H1 (cell line): ENCODE measurements around the gene SQOR. TPM values are rescaled to one million over a fixed set of nuclear protein-coding genes. Genes with fewer than 3 reads are reported as not detected.
A peak's percentile ranks its signal among the peaks of the same experiment; 100 is the strongest.

ENCODE experiments used
- CTCF ChIA-PET: fragments of 300-600 bp; sonication (Branson Sonifier 250); formaldehyde crosslinking; loops from one replicate; lab custom pipeline; 2021; ENCODE audit not compliant: partially characterized antibody; lab: Charles Lee
- POLR2A ChIA-PET: fragments of 300-600 bp; sonication (Branson Sonifier 250); formaldehyde crosslinking; loops from one replicate; lab custom pipeline; 2021; ENCODE audit warnings: inconsistent platforms; ENCODE audit not compliant: partially characterized antibody; lab: Charles Lee
- DNase-seq, 2 experiments: peaks; one replicate each; pipeline versions ENCODE4 v3.0.0 to v3.0.0-alpha.2; 2010 to 2022; ENCODE audit warnings: low spot score in 2 of 2, low read depth in 1 of 2, mixed read lengths in 1 of 2
- FAIRE-seq: peaks from 2 replicates; lab custom pipeline; 2011; peaks lifted over from hg19 to GRCh38; lab: Jason Lieb, UNC
- H2AFZ ChIP-seq: 2 replicates; pipeline ENCODE4 v1.8.1; 2012; ENCODE audit warnings: low read length, inconsistent platforms
- H2AK5ac ChIP-seq: 2 replicates; pipeline ENCODE4 v1.6.1; 2013; ENCODE audit warnings: low read depth, low read length
- H2BK120ac ChIP-seq: replicated peaks from 2 replicates; pipeline ENCODE3; 2013; ENCODE audit warnings: low read depth, low read length, inconsistent platforms
- H2BK12ac ChIP-seq: 2 replicates; pipeline ENCODE4 v1.6.1; 2013; ENCODE audit warnings: low read depth, low read length
- H2BK15ac ChIP-seq: 2 replicates; pipeline ENCODE4 v1.6.1; 2013; ENCODE audit warnings: low read length
- H2BK20ac ChIP-seq: 2 replicates; pipeline ENCODE4 v1.6.1; 2013; ENCODE audit warnings: low read length
- H2BK5ac ChIP-seq: 2 replicates; pipeline ENCODE4 v1.6.1; 2013; ENCODE audit warnings: low read depth, low read length
- H3K14ac ChIP-seq: 2 replicates; pipeline ENCODE4 v1.6.1; 2013; ENCODE audit warnings: inconsistent platforms; ENCODE audit not compliant: insufficient read length
- H3K18ac ChIP-seq: 2 replicates; pipeline ENCODE4 v1.6.1; 2013; ENCODE audit warnings: low read length; ENCODE audit errors: extremely low read depth
- H3K23ac ChIP-seq: 2 replicates; pipeline ENCODE4 v1.6.1; 2013; ENCODE audit warnings: inconsistent platforms; ENCODE audit not compliant: insufficient read length
- H3K23me2 ChIP-seq: 2 replicates; pipeline ENCODE4 v1.6.1; 2013; ENCODE audit warnings: low read depth, low read length
- H3K27ac ChIP-seq: 2 replicates; pipeline ENCODE4 v1.6.1; 2011; ENCODE audit warnings: low read depth, low read length, inconsistent platforms
- H3K27me3 ChIP-seq, 4 experiments: replicated peaks in 1 of 4; 1 replicate in 1 of 4; 2 replicates in 3 of 4; pipeline versions ENCODE4 v1.6.1 to v1.8.1; 2011 to 2013; ENCODE audit warnings: low read length in 3 of 4, mild to moderate bottlenecking in 3 of 4, inconsistent platforms in 2 of 4, mixed read lengths in 2 of 4, moderate library complexity in 1 of 4; ENCODE audit not compliant: control insufficient read depth in 3 of 4, insufficient read depth in 3 of 4; ENCODE audit errors: extremely low read depth in 1 of 4
- H3K36me3 ChIP-seq, 4 experiments: 2 replicates each; pipeline versions ENCODE4 v1.6.1 to v1.8.1; 2011 to 2013; ENCODE audit warnings: mild to moderate bottlenecking in 4 of 4, low read length in 3 of 4, moderate library complexity in 2 of 4, control low read depth in 1 of 4, inconsistent platforms in 1 of 4; ENCODE audit not compliant: insufficient read depth in 4 of 4, control insufficient read depth in 2 of 4
- H3K4ac ChIP-seq: replicated peaks from 2 replicates; pipeline ENCODE3; 2013; ENCODE audit warnings: low read length, low read depth, mixed read lengths, inconsistent platforms; ENCODE audit not compliant: insufficient read length
- H3K4me1 ChIP-seq, 4 experiments: replicated peaks in 1 of 4; 1 replicate in 1 of 4; 2 replicates in 3 of 4; pipeline versions ENCODE4 v1.6.1 to v1.8.1; 2011 to 2013; ENCODE audit warnings: low read length in 3 of 4, inconsistent platforms in 2 of 4, mixed read lengths in 1 of 4; ENCODE audit not compliant: insufficient read depth in 4 of 4, control insufficient read depth in 3 of 4
- H3K4me2 ChIP-seq, 2 experiments: 2 replicates each; pipeline versions ENCODE4 v1.6.1 to v1.8.1; 2011 to 2013; ENCODE audit warnings: low read depth in 2 of 2, low read length in 2 of 2, control low read depth in 1 of 2, inconsistent platforms in 1 of 2, mild to moderate bottlenecking in 1 of 2; ENCODE audit not compliant: insufficient read depth in 1 of 2
- H3K4me3 ChIP-seq, 4 experiments: fragments of 200-600, 300-600 bp in 1 of 4; sonication (generic), shearing (Covaris generic), sonication (Bioruptor Twin) in 1 of 4; 2 replicates each; pipeline versions ENCODE4 v1.5.1 to v1.8.1; 2011 to 2016; ENCODE audit warnings: low read length in 4 of 4, low read depth in 3 of 4, control low read depth in 2 of 4, inconsistent platforms in 2 of 4, mild to moderate bottlenecking in 2 of 4, mixed read lengths in 1 of 4, moderate library complexity in 1 of 4; ENCODE audit not compliant: insufficient read depth in 2 of 4; ENCODE audit errors: extremely low read depth in 1 of 4
- H3K56ac ChIP-seq: replicated peaks from 2 replicates; pipeline ENCODE3; 2013; ENCODE audit warnings: low read depth, mild to moderate bottlenecking, mixed read lengths, low read length, inconsistent platforms; ENCODE audit not compliant: insufficient read length
- H3K79me1 ChIP-seq: 2 replicates; pipeline ENCODE4 v1.6.1; 2013; ENCODE audit warnings: low read depth, low read length, control low read depth
- H3K79me2 ChIP-seq, 2 experiments: 2 replicates each; pipeline versions ENCODE4 v1.6.1 to v1.8.1; 2012 to 2013; ENCODE audit warnings: low read length in 2 of 2, mild to moderate bottlenecking in 2 of 2, inconsistent platforms in 1 of 2; ENCODE audit not compliant: insufficient read depth in 2 of 2, control insufficient read depth in 1 of 2
- H3K9ac ChIP-seq, 4 experiments: replicated peaks in 1 of 4; 1 replicate in 1 of 4; 2 replicates in 3 of 4; pipeline versions ENCODE4 v1.6.1 to v1.8.1; 2011 to 2013; ENCODE audit warnings: low read depth in 3 of 4, low read length in 3 of 4, control low read depth in 2 of 4, mild to moderate bottlenecking in 2 of 4, moderate library complexity in 2 of 4, inconsistent platforms in 1 of 4; ENCODE audit errors: extremely low read depth in 1 of 4
- H3K9me3 ChIP-seq, 2 experiments: 2 replicates each; pipeline versions ENCODE4 v1.6.1 to v1.8.1; 2012 to 2013; ENCODE audit warnings: mild to moderate bottlenecking in 2 of 2, moderate library complexity in 2 of 2, control low read depth in 1 of 2, inconsistent platforms in 1 of 2, low read depth in 1 of 2, low read length in 1 of 2, mixed read lengths in 1 of 2; ENCODE audit not compliant: insufficient read depth in 2 of 2
- H4K20me1 ChIP-seq, 2 experiments: replicated peaks in 1 of 2; 2 replicates each; pipeline versions ENCODE3 to v1.8.1; 2011 to 2013; ENCODE audit warnings: inconsistent platforms in 2 of 2, low read length in 2 of 2, mild to moderate bottlenecking in 1 of 2; ENCODE audit not compliant: insufficient read depth in 2 of 2, control insufficient read depth in 1 of 2
- H4K5ac ChIP-seq: 2 replicates; pipeline ENCODE4 v1.6.1; 2013; ENCODE audit warnings: low read length, low read depth, mixed read lengths, inconsistent platforms; ENCODE audit not compliant: insufficient read length
- H4K8ac ChIP-seq: 2 replicates; pipeline ENCODE4 v1.8.0; 2013; ENCODE audit warnings: mild to moderate bottlenecking, moderate library complexity, low read length, inconsistent platforms; ENCODE audit not compliant: insufficient read depth; ENCODE audit errors: extremely low read depth
- H4K91ac ChIP-seq: replicated peaks from 2 replicates; pipeline ENCODE3; 2013; ENCODE audit warnings: low read length, mixed read lengths, inconsistent platforms; ENCODE audit not compliant: insufficient read length
- BCL11A ChIP-seq, 2 experiments: IDR thresholded peaks; one replicate each; pipeline ENCODE4 v1.6.1; 2011; ENCODE audit warnings: low read depth in 2 of 2, low read length in 2 of 2, mild to moderate bottlenecking in 2 of 2
- CBX8 ChIP-seq: fragments of 300-800, 300-1000 bp; sonication (generic); IDR thresholded peaks from 2 replicates; pipeline ENCODE4 v1.7.1; 2016; ENCODE audit warnings: low read depth, low read length, borderline replicate concordance
- CEBPB ChIP-seq: IDR thresholded peaks from 2 replicates; pipeline ENCODE4 v1.6.1; 2012; ENCODE audit warnings: low read depth, low read length
- CHD2 ChIP-seq: IDR thresholded peaks from 2 replicates; pipeline ENCODE4 v1.6.1; 2012; ENCODE audit warnings: low read length, improper control_type of control experiment
- EGR1 ChIP-seq: IDR thresholded peaks from 2 replicates; pipeline ENCODE4 v1.6.1; 2011; ENCODE audit warnings: low read depth, low read length, borderline replicate concordance
- FOSL1 ChIP-seq: IDR thresholded peaks from 2 replicates; pipeline ENCODE4 v1.6.1; 2011; ENCODE audit warnings: mild to moderate bottlenecking, low read depth, low read length, moderate library complexity; ENCODE audit not compliant: insufficient read depth
- GTF2F1 ChIP-seq: IDR thresholded peaks from 2 replicates; pipeline ENCODE4 v1.6.1; 2012; ENCODE audit warnings: low read depth, low read length, improper control_type of control experiment, borderline replicate concordance
- NRF1 ChIP-seq: IDR thresholded peaks from 2 replicates; pipeline ENCODE4 v1.6.1; 2011; ENCODE audit warnings: mild to moderate bottlenecking, low read depth, low read length, improper control_type of control experiment
- PHF8 ChIP-seq: fragments of 200-600 bp; sonication (generic); conservative IDR thresholded peaks from 2 replicates; pipeline ENCODE4 v1.7.1; 2012; ENCODE audit warnings: low read depth, mild to moderate bottlenecking, inconsistent platforms, low read length, moderate library complexity
- SAP30 ChIP-seq: fragments of 300-600 bp; sonication (generic); IDR thresholded peaks from 2 replicates; pipeline ENCODE4 v1.7.1; 2012; ENCODE audit warnings: low read length, moderate library complexity, mild to moderate bottlenecking, inconsistent platforms; ENCODE audit not compliant: insufficient read depth, insufficient replicate concordance
- TEAD4 ChIP-seq: IDR thresholded peaks from 2 replicates; pipeline ENCODE4 v1.6.1; 2012; ENCODE audit warnings: low read depth, low read length, inconsistent platforms, mixed read lengths
- WGBS, 2 experiments: shearing (Covaris generic) in 1 of 2; methylation state at CpG; one replicate each; pipeline versions ENCODE4 v1.1.6 to v1.1.7; 2013 to 2015; ENCODE audit warnings: low lambda C conversion rate in 2 of 2, mixed read lengths in 2 of 2, inconsistent platforms in 1 of 2, low coverage in 1 of 2, missing lambda C conversion rate in 1 of 2; ENCODE audit not compliant: insufficient replicate concordance in 2 of 2, insufficient coverage in 1 of 2, insufficient read length in 1 of 2; ENCODE audit errors: extremely low coverage in 1 of 2, missing lambda C conversion rate in 1 of 2; 5-methylcytosine and 5-hydroxymethylcytosine counted together
- polyA plus RNA-seq, 7 experiments: library from polyadenylated mRNA; depleted of rRNA in 3 of 7; stranded (reverse) in 5 of 7; unstranded in 2 of 7; fragments of >200 nt in 5 of 7; fragments of 200-250 nt in 2 of 7; gene quantifications; 1 replicate in 5 of 7; 2 replicates in 1 of 7; 4 replicates in 1 of 7; pipeline versions ENCODE4 v1.2.1 to v1.2.3, GENCODE V29; 2011 to 2013; ENCODE audit warnings: missing spikeins in 2 of 7, mixed read lengths in 2 of 7
- total RNA-seq: library from RNA; stranded (reverse); fragmentation: NEBNext Ultra II Directional; extraction: Animal tissue kit (Norgen Biotek cat#: 25700); gene quantifications from 2 replicates; pipeline ENCODE4 v1.2.1, GENCODE V29; 2021
- TF ChIP-seq, protein P1 (sequence below): IDR thresholded peaks from 2 replicates; pipeline ENCODE4 v1.6.1; 2011; ENCODE audit warnings: low read depth, mild to moderate bottlenecking, low read length; ENCODE audit not compliant: insufficient read depth

Gene SQOR
- total and polyA plus RNA-seq, 2 of the 8 experiments (the other 6 are each of a cell fraction or from before 2014, with no cell fraction given) = 0.20 to 0.22 TPM

DNA sequence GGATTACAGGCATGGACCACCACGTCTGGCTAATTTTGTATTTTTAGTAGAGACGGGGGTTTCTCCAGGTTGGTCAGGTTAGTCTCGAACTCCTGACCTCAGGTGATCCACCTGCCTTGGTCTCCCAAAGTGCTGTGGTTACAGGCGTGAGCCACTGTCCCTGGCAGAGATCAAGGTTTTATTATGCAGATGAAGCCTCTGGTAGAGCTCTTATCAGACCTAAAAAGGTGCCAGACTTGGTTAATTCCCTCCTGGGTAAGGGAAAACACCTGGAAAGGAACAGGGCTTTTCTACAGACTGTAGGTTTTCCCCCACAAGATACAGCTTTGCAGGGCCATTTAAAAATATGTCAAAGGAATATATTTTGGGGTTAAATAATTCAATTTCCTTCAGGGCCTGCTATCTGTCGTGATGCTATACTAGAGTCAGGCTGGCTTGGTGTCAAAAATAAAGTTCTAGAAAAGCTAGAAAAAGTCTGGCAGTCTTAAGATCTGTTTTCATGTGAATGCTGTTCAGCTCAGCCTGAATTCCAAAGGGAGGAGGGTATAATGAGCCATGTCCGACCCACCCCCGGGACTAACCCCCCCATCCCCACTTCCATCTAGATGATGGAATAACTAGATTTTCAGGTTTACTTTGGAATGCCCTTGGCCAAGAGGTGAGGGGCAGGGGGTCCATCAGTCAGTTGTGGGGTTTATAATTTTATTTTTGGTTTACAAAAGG is 49.6 kb upstream of the SQOR start:
- Histone ChIP-seq H2AFZ (no peak overlapping the region), H3K4me3 (no peak overlapping the region; a peak in 1 of 8 replicates), H2BK120ac (no peak overlapping the region), H3K4ac (no peak overlapping the region), H3K56ac (no peak overlapping the region), H3K79me2 (peaks cover 11 to 26% of the 10 kb centered on the region in 2 experiments; a peak in 3 of 4 replicates), H2BK12ac (no peak overlapping the region), H3K23me2 (peaks cover 7% of the 10 kb centered on the region; the same call in 1 of the 2 replicates), H3K36me3 (no peaks in the 10 kb centered on the region), H4K91ac (no peak overlapping the region), H3K4me2 (peak overlapping the region; percentile 87 to 89; a peak in 3 of 4 replicates), H3K9ac (no peak overlapping the region), H4K5ac (no peak overlapping the region), H3K23ac (no peak overlapping the region), H3K18ac (no peak overlapping the region), H4K8ac (no peak overlapping the region), H3K27ac (no peak overlapping the region), H2BK5ac (no peak overlapping the region), H3K9me3 (no peaks in the 10 kb centered on the region), H3K79me1 (peaks cover 3% of the 10 kb centered on the region; the same call in 1 of the 2 replicates), H4K20me1 (no peaks in the 10 kb centered on the region), H2BK15ac (no peak overlapping the region), H3K27me3 (no peaks in the 10 kb centered on the region; a peak in 1 of 7 replicates), H3K14ac (no peak overlapping the region), H2AK5ac (no peak overlapping the region), H3K4me1 (peaks cover 3 to 12% (median 7%) of the 10 kb centered on the region in 4 experiments; a peak in 4 of 7 replicates), H2BK20ac (no peak overlapping the region)
- FAIRE-seq (no peak), DNase-seq (no peak)
- ChIA-PET POLR2A (interaction anchor here (0.8 to 3.8 kb wide), 5 partner anchors 10 to 183 kb away, joined by 3 to 31 read pairs (median 5); a partner anchor contains a TSS), CTCF (interaction anchor here (0.7 to 6.1 kb wide), 5 partner anchors 11 to 156 kb away, joined by 3 to 33 read pairs (median 6); no protein-coding TSS in a partner anchor)
- 88% methylated on average over 7 of the region's 7 CpGs; no CpG with 5 or more reads in 1 of the 2 experiments for WGBS, 2 experiments
- TF ChIP-seq, protein P1, sequence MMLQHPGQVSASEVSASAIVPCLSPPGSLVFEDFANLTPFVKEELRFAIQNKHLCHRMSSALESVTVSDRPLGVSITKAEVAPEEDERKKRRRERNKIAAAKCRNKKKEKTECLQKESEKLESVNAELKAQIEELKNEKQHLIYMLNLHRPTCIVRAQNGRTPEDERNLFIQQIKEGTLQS = no peak
- TF ChIP-seq FOSL1 (no peak), EGR1 (no peak), CEBPB (no peak), CBX8 (no peak), PHF8 (no peak), GTF2F1 (no peak), BCL11A (IDR thresholded peaks at IDR 0.05; ENCODE audit: low read depth in 2 of 2, low read length in 2 of 2) (no peak), CHD2 (no peak), TEAD4 (no peak), NRF1 (no peak), SAP30 (no peak)
